ENCODE results near the gene NOSTRIN.
"Not testable (repeated sequence)": the region's sequence is repeated elsewhere in the genome, so short reads cannot be mapped to it uniquely, and the experiment has no call there.

NOSTRIN gene, protein sequence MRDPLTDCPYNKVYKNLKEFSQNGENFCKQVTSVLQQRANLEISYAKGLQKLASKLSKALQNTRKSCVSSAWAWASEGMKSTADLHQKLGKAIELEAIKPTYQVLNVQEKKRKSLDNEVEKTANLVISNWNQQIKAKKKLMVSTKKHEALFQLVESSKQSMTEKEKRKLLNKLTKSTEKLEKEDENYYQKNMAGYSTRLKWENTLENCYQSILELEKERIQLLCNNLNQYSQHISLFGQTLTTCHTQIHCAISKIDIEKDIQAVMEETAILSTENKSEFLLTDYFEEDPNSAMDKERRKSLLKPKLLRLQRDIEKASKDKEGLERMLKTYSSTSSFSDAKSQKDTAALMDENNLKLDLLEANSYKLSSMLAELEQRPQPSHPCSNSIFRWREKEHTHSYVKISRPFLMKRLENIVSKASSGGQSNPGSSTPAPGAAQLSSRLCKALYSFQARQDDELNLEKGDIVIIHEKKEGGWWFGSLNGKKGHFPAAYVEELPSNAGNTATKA

DNA sequence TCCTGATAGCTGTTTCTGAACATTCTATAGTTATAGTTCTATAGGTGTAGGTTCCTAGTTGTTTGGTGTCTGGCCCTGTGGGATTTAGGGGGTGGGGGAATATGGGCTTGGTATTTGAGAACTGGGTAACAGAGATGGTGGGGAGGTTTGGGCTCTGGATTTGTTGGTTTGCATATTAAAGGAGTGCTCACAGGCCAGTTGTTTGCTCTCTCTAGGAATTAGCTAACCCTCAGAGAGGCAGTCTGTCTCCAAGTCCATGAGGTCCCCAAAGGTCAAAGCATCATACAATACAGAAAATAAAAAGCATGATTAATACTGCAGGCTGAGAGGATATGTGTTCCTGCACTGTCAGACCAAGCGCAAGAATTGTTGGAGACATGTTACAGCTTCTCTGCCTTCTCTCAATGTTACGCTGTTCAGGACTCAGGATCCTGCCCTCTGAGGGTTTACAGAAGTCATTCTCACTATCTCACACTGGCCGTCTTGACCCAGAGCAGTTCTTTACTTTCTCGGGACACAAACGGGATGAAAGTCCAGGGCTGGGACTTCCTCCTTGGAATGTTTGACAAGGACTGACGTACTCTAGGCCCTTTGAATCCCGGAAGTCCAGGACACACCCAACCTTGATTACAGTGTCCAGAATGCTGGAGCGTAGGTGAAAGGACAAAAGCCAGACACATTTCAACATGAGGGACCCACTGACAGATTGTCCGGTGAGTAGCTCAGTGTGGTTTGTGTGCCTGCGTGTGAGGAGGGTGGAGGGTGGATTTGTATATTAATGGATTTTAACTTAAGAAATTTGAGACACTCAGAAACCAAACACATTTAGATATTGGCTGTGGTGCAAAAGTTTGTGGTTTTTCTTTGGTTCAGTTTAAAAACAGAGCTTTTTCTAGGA is at the start of gene NOSTRIN:
Gene NOSTRIN, plus strand, starts transcription at position 677 of the 898 bp plus-strand sequence. Its CDS starts 10 bp downstream, at position 687.
- DNase-seq, result no peak

- no peak for DNase-seq
Measured at GRCh38 chr2:168753765-168754329, 48.6 kb upstream of the NOSTRIN start.

DNA sequence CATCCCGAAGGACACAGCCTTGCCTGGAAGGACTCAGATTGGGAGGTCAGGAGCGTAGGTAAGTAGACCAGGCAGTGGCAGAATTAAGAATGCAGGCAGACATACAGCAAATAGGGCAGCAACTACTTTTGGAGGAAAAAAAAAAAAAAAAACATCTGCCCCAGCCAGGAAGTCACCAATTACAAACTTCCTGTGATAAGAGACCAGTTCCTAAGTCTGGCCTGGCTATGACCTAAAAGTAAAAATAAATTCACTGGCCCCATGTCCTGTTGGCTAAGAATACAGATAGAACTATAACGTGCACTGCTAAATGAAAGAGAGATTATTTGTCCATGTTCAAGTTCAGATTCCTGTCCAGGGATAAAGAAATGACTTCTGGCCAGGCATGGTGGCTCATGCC is 45.2 kb upstream of the NOSTRIN start:
- no peak for DNase-seq

DNA sequence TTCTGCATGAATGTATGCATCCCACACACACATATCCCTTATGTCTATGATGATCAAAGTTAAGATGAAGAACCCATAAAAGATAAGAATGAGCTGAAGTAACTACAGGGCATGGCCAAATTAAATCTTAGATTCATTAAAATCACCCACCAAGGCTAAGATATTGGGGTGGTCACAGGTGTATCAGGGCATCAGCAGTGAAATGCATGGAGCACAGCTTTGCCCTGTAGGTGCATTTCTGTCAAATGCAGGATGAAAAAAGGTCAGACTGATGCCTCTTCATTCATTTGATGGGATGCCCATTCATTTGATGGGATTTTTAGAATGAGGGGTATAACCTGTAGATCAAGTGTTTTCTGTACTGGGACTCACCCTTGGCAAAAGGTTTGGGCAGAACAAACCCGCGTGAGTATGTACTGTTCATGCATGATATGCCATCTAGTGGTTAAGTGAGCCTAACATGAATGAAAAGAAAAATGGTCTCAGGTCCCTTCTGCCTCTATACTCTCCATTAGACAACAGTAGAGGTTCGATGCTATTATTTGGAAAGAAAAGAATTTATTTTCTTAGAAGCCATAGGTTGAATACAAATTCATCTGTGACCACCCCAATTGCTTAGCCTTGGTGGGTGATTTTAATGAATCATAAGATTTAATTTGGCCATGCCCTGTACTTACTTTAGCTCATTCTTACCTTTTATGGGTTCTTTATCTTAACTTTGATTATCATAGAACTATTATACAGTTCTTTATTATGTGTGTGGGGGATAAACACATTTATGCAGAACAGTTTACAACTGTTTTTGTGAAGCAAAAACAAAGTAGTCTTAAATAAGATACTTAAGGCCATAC is 43.2 kb upstream of the NOSTRIN start:
- peak; percentile 28 to 68 for DNase-seq

DNA sequence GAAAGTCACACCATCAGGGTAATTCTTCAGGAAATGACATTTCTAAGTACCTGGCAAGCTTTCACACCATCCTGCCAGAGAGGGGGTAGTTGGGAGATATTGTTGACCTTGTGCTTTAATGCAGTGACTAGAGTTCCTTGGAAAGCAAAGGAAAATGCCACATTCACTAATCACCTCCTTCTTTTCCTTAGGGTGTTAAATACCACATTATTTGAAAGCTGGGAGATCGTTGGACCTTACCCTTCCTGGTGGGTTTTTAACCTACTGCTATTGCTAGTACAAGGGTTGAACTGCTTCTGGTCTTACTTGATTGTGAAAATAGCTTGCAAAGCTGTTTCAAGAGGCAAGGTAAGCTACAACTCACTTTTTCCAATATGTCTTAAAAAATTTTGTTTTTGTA is 37.0 kb upstream of the NOSTRIN start:
- DNase-seq, result no peak

DNA sequence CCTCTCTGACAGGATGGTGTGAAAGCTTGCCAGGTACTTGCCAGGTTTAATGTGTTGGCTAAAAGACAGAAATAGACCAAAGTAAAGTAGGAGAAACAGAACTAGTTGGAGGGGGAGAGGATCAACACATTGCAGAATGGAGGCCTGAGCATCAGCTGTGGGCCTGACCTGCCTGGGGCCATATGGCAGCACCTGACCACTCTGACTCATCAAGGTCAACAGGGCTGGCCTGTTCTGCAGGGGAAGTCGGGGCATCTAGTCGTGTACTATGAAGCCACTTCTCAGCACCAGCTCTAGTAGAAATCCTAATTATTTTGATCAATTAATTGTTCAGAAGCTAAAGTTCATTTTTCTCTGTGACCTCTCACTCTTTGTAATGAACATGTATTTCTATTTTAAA is 35.8 kb upstream of the NOSTRIN start:
- no peak for DNase-seq

DNA sequence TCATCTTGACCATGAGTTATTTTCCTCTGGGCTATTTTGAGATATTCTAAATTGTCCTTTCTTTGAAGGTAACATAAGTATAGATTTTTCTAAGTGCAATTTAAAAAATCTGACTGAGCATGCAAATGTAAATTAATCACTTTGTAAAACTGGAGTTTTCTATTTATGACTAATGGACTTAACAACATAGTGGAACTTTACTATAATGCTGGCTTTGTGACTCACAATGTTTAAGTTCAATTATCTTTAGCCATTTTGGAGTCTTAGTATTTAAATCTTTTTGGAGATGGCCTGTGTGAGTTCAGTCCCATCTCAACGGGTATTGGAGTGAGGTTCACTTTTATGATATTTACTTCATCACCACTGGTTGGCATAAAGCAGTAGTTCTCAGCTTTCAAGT is 35.2 kb upstream of the NOSTRIN start:
- no peak for DNase-seq

DNA sequence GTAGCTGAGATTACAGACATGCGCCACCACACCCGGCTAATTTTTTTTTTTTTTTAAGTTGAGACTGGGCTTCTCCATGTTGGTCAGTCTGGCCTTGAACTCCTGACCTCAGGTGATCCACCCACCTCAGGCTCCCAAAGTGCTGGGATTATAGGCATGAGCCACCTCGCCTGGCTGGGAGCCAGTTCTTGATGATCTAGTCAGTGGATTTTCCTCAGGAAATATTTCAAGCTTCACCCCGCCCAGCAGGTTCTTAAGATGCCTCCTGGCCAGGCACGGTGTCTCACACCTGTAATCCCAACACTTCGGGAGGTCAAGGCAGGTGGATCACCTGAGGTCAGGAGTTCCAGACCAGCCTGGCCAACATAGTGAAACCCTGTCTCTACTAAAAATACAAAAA is 34.1 kb upstream of the NOSTRIN start:
- not testable (repeated sequence) for DNase-seq

- DNase-seq, result no peak
Measured at GRCh38 chr2:168770796-168771195, 31.6 kb upstream of the NOSTRIN start.

DNA sequence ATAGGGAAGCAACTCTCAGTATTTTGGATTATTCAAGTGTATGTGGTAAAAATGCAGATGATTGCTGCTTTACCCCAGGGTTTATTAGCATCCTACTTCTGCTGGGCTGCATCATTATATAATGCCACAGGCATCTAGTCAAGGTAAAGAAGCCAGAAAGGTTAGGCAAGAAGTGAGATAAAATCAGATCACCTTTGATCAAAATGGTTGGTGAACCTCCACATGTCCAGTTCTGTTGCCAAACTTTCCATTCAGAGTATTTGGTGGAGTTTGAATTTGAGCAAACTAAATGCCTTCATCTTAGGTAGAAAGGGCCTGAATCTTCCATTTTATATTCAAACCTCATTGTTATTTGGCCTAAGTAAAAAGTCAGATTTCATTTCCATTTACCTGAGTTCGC is 29.7 kb upstream of the NOSTRIN start:
- DNase-seq, result no peak

DNA sequence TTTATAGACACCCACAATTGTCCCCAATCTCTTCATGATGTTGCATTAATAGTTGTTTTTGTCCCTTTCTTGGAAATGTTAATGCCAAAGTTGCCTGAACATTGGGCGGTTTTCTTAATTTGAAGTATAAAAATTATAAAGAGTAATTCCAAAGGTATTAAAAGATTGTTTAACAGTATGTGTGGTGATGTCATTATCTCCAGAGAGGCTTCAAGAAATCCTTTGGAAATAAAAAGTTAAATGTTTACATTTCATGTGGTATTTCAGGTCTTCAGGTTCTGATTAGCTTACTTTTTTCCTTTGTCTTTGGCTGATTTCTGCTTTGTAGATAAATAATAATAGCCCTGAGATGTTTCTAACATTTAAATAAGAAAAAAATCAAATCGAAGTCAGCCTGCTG is 29.3 kb upstream of the NOSTRIN start:
- no peak for DNase-seq

GRCh38 chr2:168773719-168774521 is 28.5 kb upstream of the NOSTRIN start:
- peak; percentile 16 to 22 for DNase-seq

DNA sequence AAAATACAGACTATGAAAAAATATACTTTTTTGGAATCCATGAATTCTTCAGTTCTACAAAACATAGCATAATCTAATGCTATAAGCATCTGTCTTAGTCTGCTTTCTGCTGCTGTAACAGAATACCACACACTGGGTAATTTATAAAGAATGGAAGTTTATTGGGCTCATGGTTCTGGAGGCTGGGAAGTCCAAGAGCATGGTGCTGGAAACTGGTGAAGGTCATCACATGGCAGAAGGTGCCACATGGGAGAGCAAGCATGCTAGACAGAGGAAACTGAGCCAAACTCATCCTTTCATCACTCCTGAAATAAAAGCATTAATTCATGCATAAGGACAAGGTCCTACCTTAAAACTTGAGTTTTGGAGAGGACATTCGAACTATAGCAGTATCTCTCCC is 26.6 kb upstream of the NOSTRIN start:
- no peak for DNase-seq

DNA sequence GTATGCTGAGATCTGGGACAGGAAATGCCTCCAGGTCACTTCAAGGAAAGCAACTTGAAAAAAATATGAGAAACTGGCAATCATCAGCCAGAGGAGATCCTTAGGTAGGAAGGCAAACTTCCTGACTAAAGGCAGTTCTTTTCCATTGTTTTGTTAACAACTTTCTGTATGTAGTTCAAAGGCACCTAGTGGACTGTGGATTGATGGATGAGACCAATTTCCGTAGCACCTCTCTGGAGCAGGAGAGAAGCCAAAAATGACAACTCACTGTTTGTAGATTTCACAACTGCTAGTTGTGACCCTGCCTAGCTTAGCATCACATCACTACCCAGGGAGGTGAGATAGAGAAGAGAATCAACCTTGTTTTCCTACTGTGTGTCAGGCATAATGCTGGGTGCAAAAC is 21.8 kb upstream of the NOSTRIN start:
- DNase-seq, result no peak

DNA sequence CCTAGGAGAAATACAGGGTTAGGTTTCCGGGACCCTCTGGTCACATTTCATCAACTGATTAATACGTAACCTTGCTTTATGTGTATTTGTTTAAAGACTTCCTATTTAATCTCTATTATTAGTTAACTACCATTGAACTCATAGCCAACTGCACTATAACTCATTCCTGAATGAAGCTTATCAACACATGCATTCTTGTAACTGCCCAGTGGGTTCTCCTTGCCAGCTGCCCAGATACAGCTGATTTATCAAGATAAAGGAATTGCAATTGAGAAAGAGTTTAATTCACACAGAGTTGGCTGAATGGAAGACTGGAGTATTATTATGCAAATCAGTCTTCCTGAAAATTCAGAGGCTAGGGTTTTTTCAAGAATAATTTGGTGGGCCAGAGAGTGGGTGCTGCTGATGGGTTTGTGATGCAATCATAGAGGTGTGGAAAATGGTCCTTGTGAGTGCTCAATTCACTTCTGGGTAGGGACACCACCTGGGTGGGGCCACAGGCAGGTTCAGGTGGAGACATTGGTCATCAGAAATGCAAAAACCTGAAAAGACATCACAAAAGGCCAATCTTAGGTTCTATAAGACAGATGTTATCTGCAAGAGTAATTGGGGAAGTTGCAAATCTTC is 21.1 kb upstream of the NOSTRIN start:
- no peak for DNase-seq

- DNase-seq, result no peak
Measured at GRCh38 chr2:168782271-168782670, 20.2 kb upstream of the NOSTRIN start.

- DNase-seq, result no peak
Measured at GRCh38 chr2:168784993-168785392, 17.4 kb upstream of the NOSTRIN start.

GRCh38 chr2:168787098-168787781 is 15.2 kb upstream of the NOSTRIN start:
- no peak for DNase-seq

DNA sequence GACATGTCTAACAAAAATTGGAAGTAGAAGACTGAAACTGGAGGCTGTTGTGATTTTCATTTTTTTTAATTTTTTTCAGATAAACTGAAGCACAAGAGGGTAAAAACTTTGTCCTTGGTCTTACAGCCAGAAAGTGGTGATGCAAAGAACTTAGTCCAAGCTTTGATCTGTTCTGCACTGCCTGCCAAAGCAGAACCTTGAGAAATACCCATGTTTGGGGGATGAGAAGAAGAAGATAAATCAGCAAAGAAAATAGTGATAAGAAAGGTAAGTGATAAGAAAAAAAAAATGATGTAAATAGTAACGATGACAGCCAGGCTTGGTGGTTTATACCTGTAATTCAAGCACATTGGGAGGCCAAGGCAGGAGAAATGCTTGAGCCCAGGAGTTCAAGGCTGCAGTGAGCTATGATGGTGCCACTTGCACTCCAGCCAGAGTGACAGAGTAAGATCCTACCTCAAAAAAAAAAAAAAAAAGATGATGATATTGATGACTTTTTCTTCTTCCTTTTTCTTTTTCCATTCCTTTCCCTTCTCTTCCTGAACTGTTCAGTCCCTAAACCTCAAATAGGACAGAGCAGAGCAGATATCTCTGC is 14.6 kb upstream of the NOSTRIN start:
- DNase-seq, result no peak

DNA sequence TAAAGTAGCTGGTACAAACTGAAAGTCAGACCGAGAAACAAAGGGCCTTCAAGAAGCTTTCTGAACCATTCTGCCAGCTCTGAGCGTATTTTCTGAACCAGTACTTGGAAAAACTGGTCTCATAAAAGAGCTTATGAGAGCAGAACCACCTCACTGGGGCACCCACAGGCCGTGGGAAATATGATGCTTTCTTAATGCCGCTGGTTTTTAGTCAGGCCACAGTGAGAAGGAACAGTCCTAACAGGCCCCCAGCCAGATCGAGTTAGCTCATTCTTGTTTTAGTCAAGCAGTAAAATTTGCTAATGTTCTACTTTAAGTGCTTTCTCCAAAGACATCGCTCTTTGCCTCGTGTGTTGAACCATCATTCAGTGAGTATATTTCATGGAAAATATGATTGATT is 12.7 kb upstream of the NOSTRIN start:
- DNase-seq, result no peak
